ENCODE results near the gene NUDT8. TPM values are rescaled to one million over a fixed set of nuclear protein-coding genes. Genes with fewer than 3 reads are reported as not detected.

NUDT8 gene
- total RNA-seq, 1 experiment from 2014 or later: 18.1 TPM

DNA sequence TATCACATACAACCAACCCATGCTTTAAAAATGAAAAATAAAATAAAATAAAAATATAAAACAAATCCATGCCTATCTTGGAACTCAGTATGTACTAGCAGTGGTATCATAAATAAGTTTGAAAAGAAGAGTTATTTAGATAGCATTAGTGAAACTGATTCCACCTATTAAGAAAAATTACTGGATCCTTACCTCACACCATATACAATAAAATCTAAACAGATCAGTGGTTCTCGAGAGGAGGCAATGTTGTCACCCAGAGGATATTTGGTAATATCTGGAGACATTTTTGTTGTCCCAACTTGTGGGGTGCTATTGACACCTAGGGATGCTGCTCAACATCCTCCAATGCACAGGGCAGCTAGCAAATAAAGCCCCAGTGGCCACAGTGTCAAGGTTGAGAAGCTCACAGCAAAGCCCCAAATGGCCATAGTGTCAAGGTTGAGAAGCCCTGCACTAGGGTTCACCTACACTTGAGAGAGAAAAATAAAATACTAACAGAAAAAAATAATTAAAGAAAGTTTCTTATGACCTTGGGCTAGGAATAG, 32.9 kb downstream of the NUDT8 start:
- H3K4me3 Mint-ChIP-seq (ENCODE audit: unreplicated experiment): no peak overlapping the region
- Histone ChIP-seq H3K4me3 (ENCODE audit: low read depth, low read length) (no peak overlapping the region), H3K27me3 (replicated peaks; ENCODE audit: control insufficient read depth, insufficient read depth, low read length) (no peaks in the 10 kb centered on the region; the same call in 1 of the 2 replicates), H3K9me3 (peaks cover 7% of the 10 kb centered on the region), H3K4me1 (0 out of 2 replicates have a peak, but pooled peaks cover 4% of the 10 kb centered on the region), H3K36me3 (ENCODE audit: control insufficient read depth, insufficient read depth, low read length) (no peaks in the 10 kb centered on the region)
- H3K9me3 Mint-ChIP-seq (ENCODE audit: unreplicated experiment): no peaks in the 10 kb centered on the region
- no peak overlapping the region for H3K27ac Mint-ChIP-seq (ENCODE audit: unreplicated experiment)
- no peaks in the 10 kb centered on the region for H3K36me3 Mint-ChIP-seq (ENCODE audit: insufficient read depth, unreplicated experiment)
- ChIA-PET POLR2A (no interaction called here), CTCF (no interaction called here)
- no peak for DNase-seq
- TF ChIP-seq CTCF (IDR thresholded peaks at IDR 0.05; ENCODE audit: insufficient read depth in 1 of 2, low read depth in 1 of 2, low read length in 1 of 2, severe bottlenecking in 1 of 2, unreplicated experiment in 1 of 2): no peak
- no peaks in the 10 kb centered on the region for H3K27me3 Mint-ChIP-seq (ENCODE audit: insufficient read depth, unreplicated experiment)
- intact Hi-C loops (cut with micrococcal nuclease; ENCODE audit: unreplicated experiment): no loop called here
- no peaks in the 10 kb centered on the region for H3K4me1 Mint-ChIP-seq (ENCODE audit: low read depth, unreplicated experiment)
- BruUV-seq (replicated peaks): no TSS peak

GRCh38 chr11:67594480-67594879, 35.3 kb downstream of the NUDT8 start:
- H3K36me3 Mint-ChIP-seq (ENCODE audit: insufficient read depth, unreplicated experiment): peaks cover 11% of the 10 kb centered on the region
- DNase-seq: no peak
- H3K9me3 Mint-ChIP-seq (ENCODE audit: unreplicated experiment): no peaks in the 10 kb centered on the region
- no peaks in the 10 kb centered on the region for H3K4me1 Mint-ChIP-seq (ENCODE audit: low read depth, unreplicated experiment)
- peaks cover 7% of the 10 kb centered on the region for H3K9me3 ChIP-seq
- no peak overlapping the region for H3K4me3 Mint-ChIP-seq (ENCODE audit: unreplicated experiment)
- no peaks in the 10 kb centered on the region for H3K27me3 ChIP-seq (replicated peaks; ENCODE audit: control insufficient read depth, insufficient read depth, low read length)
- ChIA-PET POLR2A (no interaction called here), CTCF (no interaction called here)
- no peak overlapping the region for H3K27ac Mint-ChIP-seq (ENCODE audit: unreplicated experiment)
- 0 out of 2 replicates have a peak, but pooled peaks cover 4% of the 10 kb centered on the region for H3K4me1 ChIP-seq
- BruUV-seq (replicated peaks): no TSS peak
- no peak for TF ChIP-seq CTCF (IDR thresholded peaks at IDR 0.05; ENCODE audit: insufficient read depth in 1 of 2, low read depth in 1 of 2, low read length in 1 of 2, severe bottlenecking in 1 of 2, unreplicated experiment in 1 of 2)
- H3K27me3 Mint-ChIP-seq (ENCODE audit: insufficient read depth, unreplicated experiment): no peaks in the 10 kb centered on the region
- intact Hi-C loops (cut with micrococcal nuclease; ENCODE audit: unreplicated experiment): no loop called here
- no peaks in the 10 kb centered on the region for H3K36me3 ChIP-seq (ENCODE audit: control insufficient read depth, insufficient read depth, low read length)
- H3K4me3 ChIP-seq (ENCODE audit: low read depth, low read length): no peak overlapping the region

- intact Hi-C loops (cut with micrococcal nuclease; ENCODE audit: unreplicated experiment): no loop called here
- Mint-ChIP-seq H3K4me1 (ENCODE audit: low read depth, unreplicated experiment) (no peaks in the 10 kb centered on the region), H3K36me3 (ENCODE audit: insufficient read depth, unreplicated experiment) (peaks cover 17% of the 10 kb centered on the region), H3K27me3 (ENCODE audit: insufficient read depth, unreplicated experiment) (no peaks in the 10 kb centered on the region), H3K9me3 (ENCODE audit: unreplicated experiment) (no peaks in the 10 kb centered on the region), H3K4me3 (ENCODE audit: unreplicated experiment) (no peak overlapping the region), H3K27ac (ENCODE audit: unreplicated experiment) (no peak overlapping the region)
- no peaks in the 10 kb centered on the region for H3K36me3 ChIP-seq (ENCODE audit: control insufficient read depth, insufficient read depth, low read length)
- TF ChIP-seq CTCF (IDR thresholded peaks at IDR 0.05; ENCODE audit: insufficient read depth in 1 of 2, low read depth in 1 of 2, low read length in 1 of 2, severe bottlenecking in 1 of 2, unreplicated experiment in 1 of 2): no peak
- peaks cover 7% of the 10 kb centered on the region for H3K9me3 ChIP-seq
- 0 out of 2 replicates have a peak, but pooled peaks cover 4% of the 10 kb centered on the region for H3K4me1 ChIP-seq
- BruUV-seq (replicated peaks): no TSS peak
- DNase-seq: no peak
- no peak overlapping the region for H3K4me3 ChIP-seq (ENCODE audit: low read depth, low read length)
- H3K27me3 ChIP-seq (replicated peaks; ENCODE audit: control insufficient read depth, insufficient read depth, low read length): no peaks in the 10 kb centered on the region
- CTCF ChIA-PET: interaction anchor here (0.7 to 0.9 kb wide), 3 partner anchors 10 to 92 kb away, joined by 3 to 4 read pairs (median 3); partner anchors contain the start of genes CABP2 and GSTP1
- POLR2A ChIA-PET: interaction anchor here (1.1 kb wide), 1 partner anchor 10 kb away, joined by 7 read pairs; the partner anchor contains the start of gene GSTP1
These were observed 36.2 kb downstream of the NUDT8 start for GRCh38 chr11:67593565-67593905.
